Stimulated activated naive CD8-positive, alpha-beta T cell treated with anti-CD3 and anti-CD28 coated beads, Interleukin-15, Interleukin-2, amounts not matched to agents 100 ng/mL and 50 ng/mL, for 24 hours (primary cell): ENCODE results near the gene TSC2.

Experiments used
- H3K27ac Mint-ChIP-seq: one replicate; pipeline ENCODE4 v1.8.0; 2021; ENCODE audit warnings: mild to moderate bottlenecking, mixed read lengths
- H3K27me3 Mint-ChIP-seq: one replicate; pipeline ENCODE4 v1.8.0; 2021; ENCODE audit warnings: mixed read lengths
- H3K36me3 Mint-ChIP-seq: one replicate; pipeline ENCODE4 v1.8.0; 2021; ENCODE audit warnings: low read depth, mixed read lengths
- H3K4me1 Mint-ChIP-seq: one replicate; pipeline ENCODE4 v1.8.0; 2021; ENCODE audit warnings: low read depth, mixed read lengths
- H3K4me3 Mint-ChIP-seq: one replicate; pipeline ENCODE4 v1.8.0; 2021; ENCODE audit warnings: mild to moderate bottlenecking, mixed read lengths
- H3K9me3 Mint-ChIP-seq: one replicate; pipeline ENCODE4 v1.8.0; 2021; ENCODE audit warnings: mixed read lengths

The TSC2 gene

DNA sequence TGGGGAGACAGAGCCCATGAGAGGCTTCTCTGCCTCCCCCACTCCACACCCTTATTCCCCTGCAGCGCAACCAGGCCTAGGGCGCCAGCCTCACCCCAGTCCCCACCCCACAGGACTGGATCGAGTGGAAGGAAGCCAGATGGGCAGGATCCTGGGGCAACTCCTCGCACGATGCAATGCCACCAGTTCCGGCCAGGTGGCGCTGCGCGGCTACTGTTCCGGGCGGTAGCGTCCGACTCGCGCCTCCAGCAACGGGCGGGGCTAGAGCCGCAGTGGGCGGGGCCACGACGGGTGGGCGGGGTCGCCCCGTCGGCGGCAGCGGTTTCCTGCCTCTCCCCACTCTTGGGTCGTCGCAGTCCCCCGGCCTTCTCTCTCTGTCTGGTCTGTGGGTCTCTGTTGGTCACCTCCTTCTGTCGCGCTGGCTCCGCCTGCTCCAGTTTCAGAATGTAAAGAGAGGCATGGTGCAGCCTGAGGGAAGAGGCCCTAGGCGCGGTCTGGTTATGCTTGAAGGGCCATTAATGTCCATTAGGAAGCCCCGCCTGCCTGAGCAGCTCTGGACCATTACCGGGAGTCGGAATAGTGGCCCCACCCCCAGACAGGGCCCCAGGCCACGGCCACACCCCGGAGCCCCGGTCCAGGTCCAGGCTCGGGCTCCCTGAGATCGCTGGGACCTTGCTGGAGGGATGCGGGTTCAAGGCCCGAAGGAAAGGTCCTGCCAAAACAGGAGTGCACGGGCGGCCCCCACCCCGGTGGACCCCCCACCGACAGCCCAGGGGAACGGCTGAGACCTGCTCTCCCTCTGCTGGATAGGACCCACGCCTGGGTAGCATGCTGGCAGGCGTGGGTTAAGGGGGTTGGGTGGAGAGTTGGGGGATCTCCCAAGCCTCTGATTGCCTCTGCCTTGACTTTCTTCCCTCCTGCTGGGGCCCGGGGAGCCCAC, 24.4 kb upstream of the TSC2 start:
- Mint-ChIP-seq H3K4me3 (peak overlapping the region; percentile 63), H3K27me3 (peaks cover 38% of the 10 kb centered on the region), H3K27ac (no peak overlapping the region)

DNA sequence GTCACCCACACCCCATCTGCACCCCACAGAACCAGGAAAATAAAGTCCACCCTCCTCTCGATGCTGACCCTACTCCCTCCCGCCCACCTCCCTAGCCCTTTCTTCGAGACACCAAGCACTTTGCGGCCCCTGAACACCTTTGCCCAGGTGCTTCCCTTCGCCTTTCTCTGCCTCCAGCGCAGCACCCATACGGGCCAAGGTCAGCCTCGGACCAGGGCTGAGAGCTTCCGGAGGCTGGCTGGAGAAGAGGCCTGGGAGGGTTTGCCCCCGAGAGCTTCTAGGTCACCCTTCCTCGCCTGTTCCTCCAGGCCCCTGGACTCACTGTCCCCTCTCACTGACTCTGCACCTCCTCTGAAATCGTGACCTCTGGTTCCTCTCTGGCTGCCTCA, 23.8 kb upstream of the TSC2 start:
- H3K4me1 Mint-ChIP-seq: peaks cover 24% of the 10 kb centered on the region
- H3K27me3 Mint-ChIP-seq: peaks cover 34% of the 10 kb centered on the region
- H3K36me3 Mint-ChIP-seq: no peaks in the 10 kb centered on the region
- H3K27ac Mint-ChIP-seq: no peak overlapping the region
- no peaks in the 10 kb centered on the region for H3K9me3 Mint-ChIP-seq
- H3K4me3 Mint-ChIP-seq: peak overlapping the region; percentile 35

More for the DNA sequence above, 24.4 kb upstream of the TSC2 start:
- Mint-ChIP-seq H3K9me3 (no peaks in the 10 kb centered on the region), H3K4me1 (peaks cover 24% of the 10 kb centered on the region), H3K36me3 (no peaks in the 10 kb centered on the region)

GRCh38 chr16:2025251-2025650, 22.5 kb upstream of the TSC2 start:
- Mint-ChIP-seq H3K4me3 (no peak overlapping the region), H3K4me1 (peaks cover 24% of the 10 kb centered on the region), H3K9me3 (no peaks in the 10 kb centered on the region), H3K27ac (no peak overlapping the region), H3K36me3 (no peaks in the 10 kb centered on the region), H3K27me3 (peaks cover 33% of the 10 kb centered on the region)

- Mint-ChIP-seq H3K4me3 (no peak overlapping the region), H3K27ac (no peak overlapping the region), H3K4me1 (peaks cover 18% of the 10 kb centered on the region), H3K27me3 (peaks cover 29% of the 10 kb centered on the region), H3K36me3 (no peaks in the 10 kb centered on the region), H3K9me3 (no peaks in the 10 kb centered on the region)
Measured at GRCh38 chr16:2025878-2026460, 21.8 kb upstream of the TSC2 start.

GRCh38 chr16:2026461-2027023, 21.2 kb upstream of the TSC2 start, which contains the start of gene NHERF2:
Gene NHERF2, plus strand, starts transcription at chr16:2026902. Its CDS starts 104 bp downstream, at chr16:2027006.
- Mint-ChIP-seq H3K4me3 (peak within 1 kb of the TSS; percentile 57), H3K36me3 (no peaks in the 10 kb centered on the region), H3K27me3 (peaks cover 26% of the 10 kb centered on the region), H3K9me3 (no peaks in the 10 kb centered on the region), H3K27ac (no peak within 1 kb of the TSS), H3K4me1 (peaks cover 18% of the 10 kb centered on the region)

DNA sequence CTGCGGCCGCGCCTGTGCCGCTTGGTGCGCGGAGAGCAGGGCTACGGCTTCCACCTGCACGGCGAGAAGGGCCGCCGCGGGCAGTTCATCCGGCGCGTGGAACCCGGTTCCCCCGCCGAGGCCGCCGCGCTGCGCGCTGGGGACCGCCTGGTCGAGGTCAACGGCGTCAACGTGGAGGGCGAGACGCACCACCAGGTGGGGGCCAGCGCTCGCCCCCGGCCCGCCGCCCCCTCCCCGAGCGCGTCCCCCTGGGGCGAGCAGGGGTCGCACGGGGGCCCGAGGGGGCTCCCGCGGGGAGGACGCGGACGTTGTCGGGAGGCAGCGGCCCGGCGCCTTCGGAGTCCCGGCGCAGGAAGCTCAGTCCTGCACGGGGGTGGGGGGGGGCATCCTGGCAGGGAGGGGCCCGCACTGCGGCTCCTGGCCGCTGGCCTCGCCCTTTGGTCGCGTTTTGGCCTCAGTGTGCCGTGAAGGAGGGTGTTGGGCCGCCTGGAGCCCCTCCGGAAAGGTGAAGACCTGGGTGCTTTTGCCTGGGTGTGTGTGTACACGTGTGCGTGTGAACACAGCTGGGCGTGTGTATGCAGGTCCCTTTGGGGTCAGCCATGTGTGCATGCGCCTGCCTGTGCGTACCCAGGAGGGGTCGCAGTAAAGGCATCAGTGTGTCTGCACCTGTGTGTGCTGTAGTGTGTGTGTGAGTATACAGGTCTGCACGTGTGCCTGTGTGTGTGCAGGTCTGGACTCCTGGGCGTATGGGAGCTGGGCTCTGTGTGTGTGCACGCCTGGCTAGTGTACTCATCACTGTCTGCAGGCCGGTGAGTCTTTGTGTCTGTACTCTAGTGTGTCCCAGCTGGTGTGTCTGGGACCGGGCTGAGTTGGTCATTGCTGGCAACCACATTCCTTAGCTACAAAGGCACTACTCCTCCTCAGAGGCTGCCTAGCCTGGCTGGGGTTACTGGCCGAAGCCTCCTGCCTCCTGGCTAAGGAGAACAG, 20.5 kb upstream of the TSC2 start:
- Mint-ChIP-seq H3K27ac (no peak overlapping the region), H3K9me3 (no peaks in the 10 kb centered on the region), H3K27me3 (peaks cover 21% of the 10 kb centered on the region), H3K4me3 (peak overlapping the region; percentile 57), H3K36me3 (no peaks in the 10 kb centered on the region), H3K4me1 (peaks cover 18% of the 10 kb centered on the region)

- Mint-ChIP-seq H3K4me3 (no peak overlapping the region), H3K36me3 (no peaks in the 10 kb centered on the region), H3K27ac (no peak overlapping the region), H3K9me3 (no peaks in the 10 kb centered on the region), H3K27me3 (peaks cover 16% of the 10 kb centered on the region), H3K4me1 (peaks cover 10% of the 10 kb centered on the region)
Measured at GRCh38 chr16:2028146-2028545, 19.6 kb upstream of the TSC2 start.

GRCh38 chr16:2028620-2029220, 19.1 kb upstream of the TSC2 start:
- Mint-ChIP-seq H3K4me1 (peaks cover 6% of the 10 kb centered on the region), H3K27me3 (peaks cover 16% of the 10 kb centered on the region), H3K36me3 (no peaks in the 10 kb centered on the region), H3K27ac (no peak overlapping the region), H3K9me3 (no peaks in the 10 kb centered on the region), H3K4me3 (no peak overlapping the region)

- Mint-ChIP-seq H3K36me3 (no peaks in the 10 kb centered on the region), H3K27me3 (peaks cover 14% of the 10 kb centered on the region), H3K4me3 (no peak overlapping the region), H3K9me3 (no peaks in the 10 kb centered on the region), H3K27ac (no peak overlapping the region), H3K4me1 (peaks cover 4% of the 10 kb centered on the region)
Measured at GRCh38 chr16:2029350-2029749, 18.4 kb upstream of the TSC2 start.

- no peaks in the 10 kb centered on the region for H3K36me3 Mint-ChIP-seq
- H3K27me3 Mint-ChIP-seq: peaks cover 13% of the 10 kb centered on the region
- H3K4me3 Mint-ChIP-seq: no peak overlapping the region
- H3K4me1 Mint-ChIP-seq: peaks cover 3% of the 10 kb centered on the region
- H3K27ac Mint-ChIP-seq: no peak overlapping the region
- H3K9me3 Mint-ChIP-seq: no peaks in the 10 kb centered on the region
Measured at GRCh38 chr16:2030036-2030435, 17.7 kb upstream of the TSC2 start.

GRCh38 chr16:2031081-2031577, 16.7 kb upstream of the TSC2 start:
- Mint-ChIP-seq H3K4me3 (no peak overlapping the region), H3K4me1 (peaks cover 3% of the 10 kb centered on the region), H3K9me3 (no peaks in the 10 kb centered on the region), H3K36me3 (no peaks in the 10 kb centered on the region), H3K27ac (no peak overlapping the region), H3K27me3 (peaks cover 9% of the 10 kb centered on the region)

DNA sequence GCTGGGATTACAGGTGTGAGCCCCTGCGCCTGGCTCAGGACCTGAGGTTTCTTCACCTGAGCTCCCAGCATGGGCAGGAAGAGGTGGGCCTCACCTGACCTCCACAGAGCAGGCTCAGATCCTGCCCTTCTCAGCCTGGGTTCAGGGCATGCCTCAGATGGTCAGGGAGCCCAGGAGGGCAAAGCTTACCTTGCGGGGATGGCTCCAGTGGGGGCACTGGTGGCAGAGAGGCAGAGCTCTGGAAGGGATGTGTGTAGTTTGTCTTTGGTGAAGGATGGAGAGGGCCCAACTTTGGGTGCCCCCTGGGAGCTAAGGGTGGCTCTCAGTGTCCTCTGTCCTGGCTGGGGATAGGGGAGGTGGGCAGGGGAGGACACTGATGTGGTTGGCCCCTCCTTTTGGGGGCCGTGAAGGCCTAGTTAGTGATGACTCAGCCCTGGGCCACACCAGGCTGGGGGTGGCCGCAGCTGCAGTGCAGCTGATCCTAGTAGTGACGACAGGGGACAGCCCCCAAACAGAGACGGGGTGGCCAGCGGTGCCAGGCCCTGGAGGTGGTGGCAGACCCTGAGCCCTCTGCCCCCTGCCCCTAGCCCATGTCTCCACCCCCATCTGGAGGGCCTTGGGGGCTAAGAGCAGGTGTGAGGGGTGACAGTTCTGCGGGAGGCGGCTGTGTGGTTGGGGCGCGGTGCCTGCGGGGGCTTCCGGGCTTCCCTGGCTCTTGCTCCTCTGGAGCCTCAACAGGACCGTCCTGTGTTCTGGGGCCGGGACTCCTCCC, 15.3 kb upstream of the TSC2 start:
- H3K9me3 Mint-ChIP-seq: no peaks in the 10 kb centered on the region
- H3K4me3 Mint-ChIP-seq: no peak overlapping the region
- H3K36me3 Mint-ChIP-seq: no peaks in the 10 kb centered on the region
- H3K27ac Mint-ChIP-seq: no peak overlapping the region
- H3K4me1 Mint-ChIP-seq: peaks cover 2% of the 10 kb centered on the region
- peaks cover 7% of the 10 kb centered on the region for H3K27me3 Mint-ChIP-seq

DNA sequence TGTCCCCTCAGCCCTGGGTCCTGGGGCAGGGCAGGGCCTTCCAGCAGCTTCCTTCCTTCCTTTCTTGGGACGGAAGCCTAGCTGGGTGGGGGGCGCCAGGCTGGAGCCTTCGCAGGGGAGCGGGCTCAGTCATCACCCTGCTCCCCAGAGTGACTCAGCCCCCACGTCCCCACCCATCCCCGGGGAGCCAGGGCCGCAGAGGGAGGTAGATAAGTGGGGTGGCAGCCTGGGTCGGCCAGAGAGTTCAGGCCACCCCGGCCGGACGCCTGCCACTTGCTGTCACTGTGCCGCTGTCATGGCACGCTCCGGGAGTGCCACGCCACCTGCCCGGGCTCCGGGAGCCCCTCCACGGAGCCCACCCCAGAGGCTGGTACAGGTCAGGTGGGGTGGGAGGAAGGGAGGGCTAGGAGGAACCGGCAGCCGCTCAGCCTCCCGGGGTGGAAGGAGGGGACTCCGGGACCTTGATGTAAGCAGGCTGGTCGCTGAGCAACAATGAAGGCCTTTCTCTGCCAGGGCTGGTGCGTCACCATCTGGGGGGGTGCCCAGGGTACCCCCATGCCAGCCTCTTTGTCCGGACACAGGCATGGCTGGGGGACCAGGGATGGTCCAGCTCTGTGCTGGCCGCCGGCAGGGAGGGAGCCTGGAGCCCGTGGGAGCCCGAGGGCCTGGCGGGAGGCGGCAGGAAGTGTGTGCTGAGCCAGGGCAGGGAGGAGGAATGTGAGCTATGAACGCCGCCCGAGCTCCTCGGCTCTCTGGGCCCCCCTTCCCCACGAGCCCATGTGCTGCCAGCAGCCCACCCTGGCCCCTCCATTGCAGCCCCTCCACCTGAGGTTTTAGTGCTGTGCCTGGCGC, 14.5 kb upstream of the TSC2 start:
- Mint-ChIP-seq H3K27me3 (peaks cover 1% of the 10 kb centered on the region), H3K9me3 (no peaks in the 10 kb centered on the region), H3K4me1 (no peaks in the 10 kb centered on the region), H3K27ac (no peak overlapping the region), H3K36me3 (no peaks in the 10 kb centered on the region), H3K4me3 (no peak overlapping the region)
